GM12873 (cell line): ENCODE measurements around the gene MYRFL.

Experiments used
- CTCF ChIP-seq: IDR thresholded peaks from 2 replicates; pipeline ENCODE4 v1.5.1; 2012; ENCODE audit warnings: low read depth, mild to moderate bottlenecking, moderate library complexity, low read length, control low read depth; ENCODE audit not compliant: insufficient read depth; ENCODE audit errors: missing control alignments

The MYRFL gene

GRCh38 chr12:69900720-69901131, 75.7 kb downstream of the MYRFL start:
- peak; percentile 65 for TF ChIP-seq CTCF

- TF ChIP-seq CTCF = no peak
These were observed 76.3 kb downstream of the MYRFL start for GRCh38 chr12:69901221-69901905.

GRCh38 chr12:69903548-69903947, 78.5 kb downstream of the MYRFL start:
- no peak for TF ChIP-seq CTCF

GRCh38 chr12:69904777-69905176, 79.8 kb downstream of the MYRFL start:
- no peak for TF ChIP-seq CTCF

- no peak for TF ChIP-seq CTCF
These were observed 80.8 kb downstream of the MYRFL start for GRCh38 chr12:69905801-69906200.

GRCh38 chr12:69906411-69907216, 81.6 kb downstream of the MYRFL start:
- no peak for TF ChIP-seq CTCF

GRCh38 chr12:69908203-69908602, 83.2 kb downstream of the MYRFL start:
- TF ChIP-seq CTCF = no peak
